K562 (cell line): ENCODE data around the gene SPNS1. TPM values are rescaled to one million over a fixed set of nuclear protein-coding genes. Genes with fewer than 3 reads are reported as not detected.

Experiments used
- ATAC-seq: fragments of 200-7000 bp; cut with Tn5 transposase; 3 replicates; pipeline ENCODE4 v1.9.1; 2020; ENCODE audit warnings: moderate library complexity
- BruUV-seq: library from RNA; stranded (reverse); fragments of 400-500 nt; replicated peaks from 2 replicates; lab custom pipeline; 2021; lab: Mats Ljungman, UMichigan
- CTCF ChIA-PET: fragments of 300-600 bp; formaldehyde crosslinking; extraction: SDS; loops from one replicate; lab custom pipeline; 2021; ENCODE audit warnings: low intra/inter-chr PET ratio; lab: Yijun Ruan, JAX
- POLR2A ChIA-PET: fragments of 300-600, 350-650 bp; sonication (Branson Sonifier 250); formaldehyde crosslinking; extraction: SDS; loops from one replicate; lab custom pipeline; 2021; ENCODE audit warnings: antibody characterized with exemption, inconsistent platforms; lab: Yijun Ruan, JAX
- DNase-seq, 4 experiments: peaks; one replicate each; pipeline versions ENCODE4 v3.0.0 to v3.0.0-alpha.2; 2011 to 2018; ENCODE audit warnings: low spot score in 3 of 4, mixed read lengths in 3 of 4; ENCODE audit errors: extremely low read depth in 1 of 4
- FAIRE-seq: peaks from 2 replicates; lab custom pipeline; 2011; peaks lifted over from hg19 to GRCh38; lab: Jason Lieb, UNC
- H2AFZ ChIP-seq: 2 replicates; pipeline ENCODE4 v1.6.0; 2011; ENCODE audit warnings: low read depth, low read length, control low read depth, inconsistent platforms
- H3K27ac ChIP-seq: fragments of 200-600 bp; 3 replicates; pipeline ENCODE4 v1.8.0; 2011; ENCODE audit warnings: low read depth, mild to moderate bottlenecking, control low read depth, inconsistent platforms, low read length, moderate library complexity, mixed read lengths; ENCODE audit errors: extremely low read depth
- H3K27me3 ChIP-seq, 2 experiments: fragments of 300-600 bp in 1 of 2; 2 replicates in 1 of 2; 3 replicates in 1 of 2; pipeline versions ENCODE4 v1.6.0 to v1.8.0; 2011; ENCODE audit warnings: inconsistent platforms in 2 of 2, low read length in 2 of 2, mild to moderate bottlenecking in 1 of 2, mixed read lengths in 1 of 2, moderate library complexity in 1 of 2; ENCODE audit not compliant: control insufficient read depth in 2 of 2, insufficient read depth in 2 of 2
- H3K36me3 ChIP-seq: fragments of 300-600 bp; 3 replicates; pipeline ENCODE4 v1.8.0; 2011; ENCODE audit warnings: mild to moderate bottlenecking, low read length, inconsistent platforms; ENCODE audit not compliant: control insufficient read depth, insufficient read depth
- H3K4me1 ChIP-seq, 2 experiments: fragments of 200-600 bp in 1 of 2; replicated peaks in 1 of 2; 2 replicates in 1 of 2; 3 replicates in 1 of 2; pipeline versions ENCODE4 v1.5.1 to v1.8.0; 2011; ENCODE audit warnings: inconsistent platforms in 2 of 2, low read length in 2 of 2, mild to moderate bottlenecking in 1 of 2, mixed read lengths in 1 of 2, moderate library complexity in 1 of 2; ENCODE audit not compliant: control insufficient read depth in 2 of 2, insufficient read depth in 2 of 2
- H3K4me2 ChIP-seq: 2 replicates; pipeline ENCODE4 v1.6.1; 2011; ENCODE audit warnings: low read length, control low read depth, inconsistent platforms, mixed read lengths; ENCODE audit not compliant: insufficient read depth
- H3K4me3 ChIP-seq: fragments of 200-600 bp; sonication (generic), shearing (Covaris generic); 2 replicates; pipeline ENCODE4 v1.5.1; 2016; ENCODE audit warnings: control low read depth, inconsistent platforms
- H3K79me2 ChIP-seq: fragments of 200-600 bp; 3 replicates; pipeline ENCODE4 v1.8.0; 2011; ENCODE audit warnings: low read length, inconsistent platforms; ENCODE audit not compliant: control insufficient read depth, insufficient read depth
- H3K9ac ChIP-seq, 2 experiments: 2 replicates each; pipeline versions ENCODE4 v1.6.0 to v1.6.1; 2011; ENCODE audit warnings: low read depth in 2 of 2, low read length in 2 of 2, control low read depth in 1 of 2, inconsistent platforms in 1 of 2, mild to moderate bottlenecking in 1 of 2, mixed read lengths in 1 of 2; ENCODE audit not compliant: insufficient read depth in 1 of 2
- H3K9me1 ChIP-seq: one replicate; pipeline ENCODE4 v1.6.0; 2011; ENCODE audit warnings: inconsistent platforms, mild to moderate bottlenecking, low read length, moderate library complexity; ENCODE audit not compliant: control insufficient read depth, insufficient read depth
- H3K9me3 ChIP-seq: replicated peaks from 2 replicates; pipeline ENCODE4 v1.5.1; 2011; ENCODE audit warnings: low read depth, low read length, inconsistent platforms; ENCODE audit not compliant: control insufficient read depth, insufficient read depth
- H4K20me1 ChIP-seq: replicated peaks from 2 replicates; pipeline ENCODE4 v1.6.1; 2011; ENCODE audit warnings: low read length, inconsistent platforms, mixed read lengths; ENCODE audit not compliant: control insufficient read depth, insufficient read depth
- E2F3 ChIP-seq: fragments of 250-450 bp; sonication (Bioruptor Pico); IDR thresholded peaks from 2 replicates; pipeline ENCODE4 v1.4.0; 2020; ENCODE audit warnings: mild to moderate bottlenecking
- ESRRA ChIP-seq: fragments of 450-650 bp; IDR thresholded peaks from 2 replicates; pipeline ENCODE4 v1.6.1; 2014; ENCODE audit warnings: low read depth, mild to moderate bottlenecking, moderate library complexity, borderline replicate concordance
- FOS ChIP-seq: IDR thresholded peaks from 3 replicates; pipeline ENCODE4 v1.6.1; 2011; ENCODE audit not compliant: insufficient read length; ENCODE audit errors: extremely low read depth
- HDAC1 ChIP-seq, 2 experiments: fragments of 450-650 bp; IDR thresholded peaks; 2 replicates each; pipeline ENCODE4 v1.6.1; 2016 to 2017; ENCODE audit warnings: inconsistent platforms in 1 of 2, mild to moderate bottlenecking in 1 of 2, moderate library complexity in 1 of 2
- HMBOX1 ChIP-seq: sonication (generic); IDR thresholded peaks from 2 replicates; pipeline ENCODE4 v1.6.1; 2016
- KDM1A ChIP-seq, 2 experiments: fragments of 450-650 bp; IDR thresholded peaks; 2 replicates each; pipeline ENCODE4 v1.6.1; 2016; ENCODE audit warnings: mild to moderate bottlenecking in 2 of 2
- KLF16 ChIP-seq: IDR thresholded peaks from 2 replicates; pipeline ENCODE4 v1.6.1; 2016; ENCODE audit warnings: antibody characterized with exemption
- MIER1 ChIP-seq: fragments of 450-650 bp; IDR thresholded peaks from 2 replicates; pipeline ENCODE4 v1.6.1; 2016; ENCODE audit warnings: antibody characterized with exemption, mild to moderate bottlenecking, low read depth
- NR0B1 ChIP-seq: fragments of 450-650 bp; IDR thresholded peaks from one replicate; pipeline ENCODE4 v1.6.1; 2018; ENCODE audit warnings: mild to moderate bottlenecking, moderate library complexity; ENCODE audit not compliant: partially characterized antibody
- NR2C2 ChIP-seq, 2 experiments: fragments of 200-800 bp in 1 of 2; sonication (Bioruptor generic) in 1 of 2; sonication (generic) in 1 of 2; formaldehyde crosslinking in 1 of 2; IDR thresholded peaks; 2 replicates each; pipeline versions ENCODE4 v1.6.1 to v1.8.0; 2016 to 2022; ENCODE audit warnings: mild to moderate bottlenecking in 1 of 2, missing compliant biosample characterization in 1 of 2, missing genetic modification characterization in 1 of 2, missing genetic modification reagents in 1 of 2
- RBM15 ChIP-seq: fragments of 200-400 bp; formaldehyde crosslinking; IDR thresholded peaks from 2 replicates; pipeline ENCODE4 v1.6.1; 2018; ENCODE audit warnings: mild to moderate bottlenecking, low read length, moderate library complexity; ENCODE audit not compliant: insufficient read depth
- SLC30A9 ChIP-seq: fragments of 250-450 bp; sonication (Bioruptor Pico); IDR thresholded peaks from 2 replicates; pipeline ENCODE4 v1.8.0; 2022; ENCODE audit warnings: mild to moderate bottlenecking, moderate library complexity
- SMAD4 ChIP-seq: fragments of 250-450 bp; sonication (Bioruptor Pico); conservative IDR thresholded peaks from 2 replicates; pipeline ENCODE4 v1.8.0; 2021; ENCODE audit warnings: inconsistent platforms, mild to moderate bottlenecking, moderate library complexity
- ZFP36 ChIP-seq: fragments of 150-350 bp; IDR thresholded peaks from 2 replicates; pipeline ENCODE4 v1.6.1; 2018; ENCODE audit warnings: low read length, low read depth; ENCODE audit not compliant: partially characterized antibody
- ZFX ChIP-seq: sonication (generic); formaldehyde crosslinking; IDR thresholded peaks from 2 replicates; pipeline ENCODE4 v1.8.0; 2022; ENCODE audit warnings: mild to moderate bottlenecking, missing genetic modification reagents, moderate library complexity
- ZNF124 ChIP-seq: sonication (generic); formaldehyde crosslinking; IDR thresholded peaks from 2 replicates; pipeline ENCODE4 v1.8.1; 2022; ENCODE audit warnings: missing genetic modification reagents
- ZNF431 ChIP-seq: sonication (generic); formaldehyde crosslinking; IDR thresholded peaks from 2 replicates; pipeline ENCODE4 v1.8.0; 2022; ENCODE audit warnings: mild to moderate bottlenecking, missing genetic modification reagents
- WGBS: fragments of 100-300 bp; shearing (Covaris generic); methylation state at CpG from one replicate; pipeline ENCODE4 v1.1.6; 2016; ENCODE audit warnings: low coverage, mixed read lengths; ENCODE audit not compliant: insufficient coverage; ENCODE audit errors: missing lambda C conversion rate; 5-methylcytosine and 5-hydroxymethylcytosine counted together
- in situ Hi-C: fragments of 300-500 bp; cut with MboI; formaldehyde crosslinking; loops from 4 replicates; pipeline ENCODE4 v1.15.0; 2018; ENCODE audit warnings: inconsistent platforms, mixed read lengths
- intact Hi-C: fragments of 100-400 bp; cut with micrococcal nuclease; formaldehyde crosslinking; loops from 2 replicates; pipeline ENCODE4 v1.14.2; 2022
- polyA plus RNA-seq, 8 experiments: library from polyadenylated mRNA; depleted of rRNA in 4 of 8; stranded (reverse) in 5 of 8; unstranded in 3 of 8; fragments of >200 nt; fragmentation: Nextera tagmentation in 2 of 8; fragmentation: Illumina TruSeq in 1 of 8; extraction: Ambion mirVana in 2 of 8; extraction: Trizol in 1 of 8; gene quantifications; 2 replicates each; pipeline versions ENCODE4 v1.2.1 to v1.2.3, GENCODE V29; 2011 to 2014; ENCODE audit warnings: inconsistent platforms in 1 of 8, missing spikeins in 1 of 8
- total RNA-seq, 7 experiments: library from RNA; depleted of rRNA in 6 of 7; stranded (reverse); fragments of >200 nt in 6 of 7; fragmentation: Illumina TruSeq in 2 of 7; extraction: Trizol in 2 of 7; gene quantifications; 2 replicates each; pipeline versions ENCODE4 v1.2.1 to v1.2.3, GENCODE V29; 2011 to 2021; ENCODE audit warnings: low replicate concordance in 1 of 7

The SPNS1 gene
- total and polyA plus RNA-seq, 9 of the 15 experiments (the other 6 are each of a cell fraction or from before 2014, with no cell fraction given), result 0.58 to 64.9 (median 13.7) TPM

- H3K4me1 ChIP-seq, result peaks cover 27 to 28% of the 10 kb centered on the region in 2 experiments; a peak in 4 of 5 replicates
- H3K9me3 ChIP-seq, result no peaks in the 10 kb centered on the region
- no TSS peak for BruUV-seq
- H3K36me3 ChIP-seq, result no peaks in the 10 kb centered on the region
- DNase-seq (no peak), FAIRE-seq (no peak), ATAC-seq (no peak)
- H3K27me3 ChIP-seq, result no peaks in the 10 kb centered on the region
- no peaks in the 10 kb centered on the region for H4K20me1 ChIP-seq
- CTCF ChIA-PET, result no interaction called here
- in situ Hi-C loops, result loop anchor here (25.0 kb wide), 1 partner anchor 366 kb away; no protein-coding TSS in a partner anchor
- POLR2A ChIA-PET, result interaction anchor here (1.0 kb wide), 1 partner anchor 17 kb away, joined by 3 read pairs; no protein-coding TSS in a partner anchor
- peak overlapping the region; percentile 33 to 87; a peak in 2 of 4 replicates for H3K9ac ChIP-seq
- peak overlapping the region; percentile 70; the same call in 2 of the 3 replicates for H3K27ac ChIP-seq
- peak overlapping the region; percentile 53 for H3K4me2 ChIP-seq
- peak overlapping the region; percentile 87 for H2AFZ ChIP-seq
- WGBS, result 72% methylated on average over 5 of the region's 7 CpGs
- intact Hi-C loops, result no loop called here
- no peak overlapping the region for H3K4me3 ChIP-seq
- H3K9me1 ChIP-seq, result no peaks in the 10 kb centered on the region
- no peaks in the 10 kb centered on the region for H3K79me2 ChIP-seq
- no peak for TF ChIP-seq ZFX (CRISPR knock-in tag)
- peak; percentile 80 to 81 for TF ChIP-seq KDM1A (IDR thresholded peaks at IDR 0.05)
- TF ChIP-seq ZFP36, result peak; percentile 100
- no peak for TF ChIP-seq RBM15
- no peak for TF ChIP-seq MIER1
- no peak for TF ChIP-seq NR2C2 (CRISPR knock-in tag; IDR thresholded peaks at IDR 0.05)
- no peak for TF ChIP-seq NR2C2 (tag; IDR thresholded peaks at IDR 0.05)
- TF ChIP-seq KLF16, result no peak
- TF ChIP-seq HDAC1 (IDR thresholded peaks at IDR 0.05), result no peak
- no peak for TF ChIP-seq E2F3
- TF ChIP-seq HMBOX1, result no peak
- TF ChIP-seq ZNF124 (CRISPR knock-in tag), result no peak
- no peak for TF ChIP-seq SLC30A9 (CRISPR knock-in tag)
- peak; percentile 29; the same call in 1 of the 2 replicates for TF ChIP-seq ZNF431
- no peak for TF ChIP-seq SMAD4 (CRISPR knock-in tag)
- TF ChIP-seq NR0B1, result no peak
- 0 out of 2 replicates have a peak, but pooled peaks have one; percentile 25 for TF ChIP-seq ESRRA
- no peak for TF ChIP-seq FOS
Measured at GRCh38 chr16:29028457-29029167, 54.0 kb downstream of the SPNS1 start.
